ENCODE data around the gene RCN1. TPM values are rescaled to one million over a fixed set of nuclear protein-coding genes. Genes with fewer than 3 reads are reported as not detected.

RCN1 gene
- total and polyA plus RNA-seq, 4 donors, result 78.7 to 111 (median 84.6) TPM

GRCh38 chr11:32139896-32140520 is 49.1 kb downstream of the RCN1 start:
- no peaks in the 10 kb centered on the region for H3K36me3 ChIP-seq (ENCODE audit: control insufficient read depth in 4 of 4, insufficient read depth in 4 of 4, low read length in 4 of 4)
- peaks cover 0 to 3% (median 0%) of the 10 kb centered on the region in 5 donors for H3K4me1 ChIP-seq (ENCODE audit: control insufficient read depth in 5 of 5, insufficient read depth in 5 of 5, low read length in 5 of 5)
- no peak overlapping the region for H3K9ac ChIP-seq (ENCODE audit: insufficient read depth in 1 of 2, low read length in 2 of 2)
- no peak overlapping the region for H3K4me3 ChIP-seq
- no peak for DNase-seq
- 83 to 88% methylated on average over 4 of the region's 4 CpGs for WGBS, 2 donors
- no peak for TF ChIP-seq CTCF (IDR thresholded peaks at IDR 0.05; ENCODE audit: control extremely low read depth, extremely low read depth)
- H3K9me3 ChIP-seq (ENCODE audit: control insufficient read depth in 4 of 4, insufficient read depth in 3 of 4, low read length in 3 of 4), result peaks cover 0 to 4% (median 0%) of the 10 kb centered on the region in 4 donors
- H3K27me3 ChIP-seq (ENCODE audit: control insufficient read depth in 3 of 3, insufficient read depth in 3 of 3, low read length in 2 of 3), result no peaks in the 10 kb centered on the region
- no peak for ATAC-seq (ENCODE audit: insufficient read depth, low FRiP score)
- no peak overlapping the region for H3K27ac ChIP-seq (ENCODE audit: low read depth in 1 of 2, low read length in 1 of 2)

- no peak for ATAC-seq (ENCODE audit: insufficient read depth, low FRiP score)
Measured at GRCh38 chr11:32141745-32142546, 51.1 kb downstream of the RCN1 start.

GRCh38 chr11:32143378-32143777 is 52.5 kb downstream of the RCN1 start:
- H3K36me3 ChIP-seq (ENCODE audit: control insufficient read depth in 4 of 4, insufficient read depth in 4 of 4, low read length in 4 of 4), result no peaks in the 10 kb centered on the region
- TF ChIP-seq CTCF (IDR thresholded peaks at IDR 0.05; ENCODE audit: control extremely low read depth, extremely low read depth), result no peak
- no peak overlapping the region for H3K27ac ChIP-seq (ENCODE audit: low read depth in 1 of 2, low read length in 1 of 2)
- ATAC-seq (ENCODE audit: insufficient read depth, low FRiP score) (no peak), DNase-seq (no peak)
- no peaks in the 10 kb centered on the region for H3K9me3 ChIP-seq (ENCODE audit: control insufficient read depth in 4 of 4, insufficient read depth in 3 of 4, low read length in 3 of 4)
- H3K4me1 ChIP-seq (ENCODE audit: control insufficient read depth in 5 of 5, insufficient read depth in 5 of 5, low read length in 5 of 5), result no peaks in the 10 kb centered on the region
- no peaks in the 10 kb centered on the region for H3K27me3 ChIP-seq (ENCODE audit: control insufficient read depth in 3 of 3, insufficient read depth in 3 of 3, low read length in 2 of 3)
- 94 to 95% methylated on average over 8 of the region's 8 CpGs for WGBS, 2 donors
- H3K9ac ChIP-seq (ENCODE audit: insufficient read depth in 1 of 2, low read length in 2 of 2), result no peak overlapping the region
- H3K4me3 ChIP-seq, result no peak overlapping the region

More at GRCh38 chr11:32141745-32142546, 51.1 kb downstream of the RCN1 start:
- Histone ChIP-seq H3K9me3 (ENCODE audit: control insufficient read depth in 4 of 4, insufficient read depth in 3 of 4, low read length in 3 of 4) (peaks cover 0 to 4% (median 0%) of the 10 kb centered on the region in 4 donors), H3K4me3 (no peak overlapping the region), H3K27ac (ENCODE audit: low read depth in 1 of 2, low read length in 1 of 2) (no peak overlapping the region), H3K4me1 (ENCODE audit: control insufficient read depth in 5 of 5, insufficient read depth in 5 of 5, low read length in 5 of 5) (peaks cover 0 to 3% (median 0%) of the 10 kb centered on the region in 5 donors), H3K9ac (ENCODE audit: insufficient read depth in 1 of 2, low read length in 2 of 2) (no peak overlapping the region), H3K27me3 (ENCODE audit: control insufficient read depth in 3 of 3, insufficient read depth in 3 of 3, low read length in 2 of 3) (no peaks in the 10 kb centered on the region), H3K36me3 (ENCODE audit: control insufficient read depth in 4 of 4, insufficient read depth in 4 of 4, low read length in 4 of 4) (no peaks in the 10 kb centered on the region)
- WGBS, 2 donors, result 84 to 85% methylated on average over 6 of the region's 6 CpGs
- no peak for DNase-seq
- no peak for TF ChIP-seq CTCF (IDR thresholded peaks at IDR 0.05; ENCODE audit: control extremely low read depth, extremely low read depth)
